ENCODE data around the gene HERPUD1.
"Not testable (repeated sequence)": the region's sequence is repeated elsewhere in the genome, so short reads cannot be mapped to it uniquely, and the experiment has no call there.

Gene HERPUD1

GRCh38 chr16:56931892-56932720 lies at the start of gene HERPUD1:
Gene HERPUD1, plus strand, starts transcription at chr16:56932142. Its CDS starts 103 bp downstream, at chr16:56932245.
- peak; percentile 99 for DNase-seq

- no peak for DNase-seq
Measured at GRCh38 chr16:56883586-56883985, 48.4 kb upstream of the HERPUD1 start.

GRCh38 chr16:56884026-56884582 lies 47.8 kb upstream of the HERPUD1 start:
- DNase-seq: no peak

GRCh38 chr16:56884929-56885328 lies 47.0 kb upstream of the HERPUD1 start:
- DNase-seq: not testable (repeated sequence)

GRCh38 chr16:56885446-56886162 lies 46.3 kb upstream of the HERPUD1 start:
- no peak for DNase-seq

- DNase-seq: no peak
Measured at GRCh38 chr16:56886296-56886695, 45.6 kb upstream of the HERPUD1 start.

- no peak for DNase-seq
Measured at GRCh38 chr16:56886826-56887225, 45.1 kb upstream of the HERPUD1 start.

GRCh38 chr16:56888806-56889205 lies 43.1 kb upstream of the HERPUD1 start:
- DNase-seq: no peak

- DNase-seq: no peak
Measured at GRCh38 chr16:56889206-56889605, 42.7 kb upstream of the HERPUD1 start.

GRCh38 chr16:56891685-56892084 lies 40.3 kb upstream of the HERPUD1 start:
- DNase-seq: no peak

- no peak for DNase-seq
Measured at GRCh38 chr16:56892705-56893104, 39.2 kb upstream of the HERPUD1 start.

- DNase-seq: no peak
Measured at GRCh38 chr16:56894331-56894917, 37.5 kb upstream of the HERPUD1 start.

GRCh38 chr16:56895813-56896212 lies 36.1 kb upstream of the HERPUD1 start:
- DNase-seq: no peak

GRCh38 chr16:56896244-56896643 lies 35.7 kb upstream of the HERPUD1 start:
- DNase-seq: no peak

GRCh38 chr16:56897026-56897799 lies 34.7 kb upstream of the HERPUD1 start:
- DNase-seq: peak; percentile 69

GRCh38 chr16:56898847-56899246 lies 33.1 kb upstream of the HERPUD1 start:
- DNase-seq: no peak

GRCh38 chr16:56903866-56904265 lies 28.1 kb upstream of the HERPUD1 start:
- no peak for DNase-seq

GRCh38 chr16:56907401-56907800 lies 24.5 kb upstream of the HERPUD1 start:
- DNase-seq: no peak

GRCh38 chr16:56909527-56909979 lies 22.4 kb upstream of the HERPUD1 start:
- DNase-seq: no peak

- DNase-seq: peak; percentile 27
Measured at GRCh38 chr16:56910112-56910511, 21.8 kb upstream of the HERPUD1 start.

GRCh38 chr16:56910654-56911539 lies 21.0 kb upstream of the HERPUD1 start:
- DNase-seq: peak; percentile 66
